ENCODE data around the gene GCNA. TPM values are rescaled to one million over a fixed set of nuclear protein-coding genes. Genes with fewer than 3 reads are reported as not detected.

The GCNA gene
- total RNA-seq, 1 experiment from 2014 or later, result 1.0 TPM

DNA sequence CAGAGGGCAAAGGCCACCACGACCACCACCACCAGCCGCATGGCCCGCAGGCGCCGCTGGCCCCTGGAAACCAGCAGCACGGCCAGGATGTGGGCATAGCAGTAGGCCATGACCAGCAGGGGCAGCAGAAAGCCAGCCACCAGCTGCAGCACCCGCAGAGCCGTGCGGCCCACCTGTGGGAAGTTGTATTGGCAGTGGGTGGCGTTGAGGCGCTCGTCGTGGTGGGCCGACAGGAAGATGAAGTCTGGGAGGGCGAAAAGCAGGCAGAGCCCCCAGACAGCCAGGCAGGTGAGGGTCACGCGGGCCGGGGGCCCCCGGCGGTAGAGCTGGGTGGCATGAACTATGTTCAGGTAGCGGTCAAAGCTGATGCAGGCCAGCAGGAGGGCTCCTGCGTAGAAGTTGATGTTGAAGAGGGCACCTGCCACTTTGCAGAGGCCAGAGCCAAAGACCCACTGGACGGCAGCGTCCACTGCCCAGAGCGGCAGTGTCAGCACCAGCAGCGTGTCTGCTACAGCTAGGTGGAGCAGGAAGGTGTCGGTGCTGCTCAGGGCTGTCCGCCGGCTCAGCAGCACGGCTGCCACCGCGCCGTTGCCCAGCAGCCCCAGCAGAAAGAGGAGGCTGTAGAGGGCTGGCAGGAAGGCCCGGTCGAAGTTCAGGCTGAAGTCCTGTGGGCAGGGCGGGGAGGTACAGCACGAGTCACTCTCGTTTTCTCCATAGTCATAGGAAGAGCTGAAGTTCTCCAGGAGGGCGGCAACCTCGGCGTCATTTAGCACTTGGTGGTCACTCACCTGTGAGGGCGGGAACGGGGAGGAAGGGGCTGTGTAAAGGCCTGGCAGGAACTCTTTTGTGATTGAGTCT is 38.7 kb downstream of the GCNA start (continued):
- TF ChIP-seq, protein P1, sequence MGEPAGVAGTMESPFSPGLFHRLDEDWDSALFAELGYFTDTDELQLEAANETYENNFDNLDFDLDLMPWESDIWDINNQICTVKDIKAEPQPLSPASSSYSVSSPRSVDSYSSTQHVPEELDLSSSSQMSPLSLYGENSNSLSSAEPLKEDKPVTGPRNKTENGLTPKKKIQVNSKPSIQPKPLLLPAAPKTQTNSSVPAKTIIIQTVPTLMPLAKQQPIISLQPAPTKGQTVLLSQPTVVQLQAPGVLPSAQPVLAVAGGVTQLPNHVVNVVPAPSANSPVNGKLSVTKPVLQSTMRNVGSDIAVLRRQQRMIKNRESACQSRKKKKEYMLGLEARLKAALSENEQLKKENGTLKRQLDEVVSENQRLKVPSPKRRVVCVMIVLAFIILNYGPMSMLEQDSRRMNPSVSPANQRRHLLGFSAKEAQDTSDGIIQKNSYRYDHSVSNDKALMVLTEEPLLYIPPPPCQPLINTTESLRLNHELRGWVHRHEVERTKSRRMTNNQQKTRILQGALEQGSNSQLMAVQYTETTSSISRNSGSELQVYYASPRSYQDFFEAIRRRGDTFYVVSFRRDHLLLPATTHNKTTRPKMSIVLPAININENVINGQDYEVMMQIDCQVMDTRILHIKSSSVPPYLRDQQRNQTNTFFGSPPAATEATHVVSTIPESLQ (CRISPR knock-in tag; IDR thresholded peaks at IDR 0.05), result no peak
- TF ChIP-seq FOXP1 (CRISPR knock-in tag; IDR thresholded peaks at IDR 0.05; ENCODE audit: borderline replicate concordance) (no peak), TP53 (CRISPR knock-in tag; IDR thresholded peaks at IDR 0.05) (no peak), KAT7 (CRISPR knock-in tag; IDR thresholded peaks at IDR 0.05; ENCODE audit: borderline replicate concordance) (no peak), ESRRA (CRISPR knock-in tag; IDR thresholded peaks at IDR 0.05; ENCODE audit: borderline replicate concordance) (no peak), GABPB1 (CRISPR knock-in tag; IDR thresholded peaks at IDR 0.05) (no peak), RELA (CRISPR knock-in tag; IDR thresholded peaks at IDR 0.05; ENCODE audit: borderline replicate concordance) (no peak)
- TF ChIP-seq, protein P2, sequence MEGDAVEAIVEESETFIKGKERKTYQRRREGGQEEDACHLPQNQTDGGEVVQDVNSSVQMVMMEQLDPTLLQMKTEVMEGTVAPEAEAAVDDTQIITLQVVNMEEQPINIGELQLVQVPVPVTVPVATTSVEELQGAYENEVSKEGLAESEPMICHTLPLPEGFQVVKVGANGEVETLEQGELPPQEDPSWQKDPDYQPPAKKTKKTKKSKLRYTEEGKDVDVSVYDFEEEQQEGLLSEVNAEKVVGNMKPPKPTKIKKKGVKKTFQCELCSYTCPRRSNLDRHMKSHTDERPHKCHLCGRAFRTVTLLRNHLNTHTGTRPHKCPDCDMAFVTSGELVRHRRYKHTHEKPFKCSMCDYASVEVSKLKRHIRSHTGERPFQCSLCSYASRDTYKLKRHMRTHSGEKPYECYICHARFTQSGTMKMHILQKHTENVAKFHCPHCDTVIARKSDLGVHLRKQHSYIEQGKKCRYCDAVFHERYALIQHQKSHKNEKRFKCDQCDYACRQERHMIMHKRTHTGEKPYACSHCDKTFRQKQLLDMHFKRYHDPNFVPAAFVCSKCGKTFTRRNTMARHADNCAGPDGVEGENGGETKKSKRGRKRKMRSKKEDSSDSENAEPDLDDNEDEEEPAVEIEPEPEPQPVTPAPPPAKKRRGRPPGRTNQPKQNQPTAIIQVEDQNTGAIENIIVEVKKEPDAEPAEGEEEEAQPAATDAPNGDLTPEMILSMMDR (IDR thresholded peaks at IDR 0.05), result no peak

DNA sequence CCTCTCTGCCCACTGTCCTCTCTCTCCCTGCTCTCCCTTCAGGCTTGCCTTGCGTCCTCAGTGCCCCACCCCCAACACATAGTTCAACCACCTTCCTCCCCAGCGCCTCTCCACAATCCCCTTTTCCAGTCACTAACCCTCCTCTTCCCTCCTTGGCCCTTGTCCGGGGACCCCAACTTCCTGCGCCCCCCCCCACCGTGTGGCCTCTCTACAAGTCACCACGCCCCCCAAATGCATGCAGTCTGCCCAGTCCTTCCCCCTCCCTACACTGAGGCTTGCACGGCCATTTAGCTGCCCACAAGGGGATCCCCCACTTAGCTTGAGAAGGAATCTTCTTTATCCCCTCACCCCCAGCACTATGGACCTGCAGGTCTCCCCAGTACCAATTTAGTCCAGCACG is 39.5 kb downstream of the GCNA start:
- CTCF ChIA-PET, result interaction anchor here (0.6 to 1.1 kb wide), 2 partner anchors 34 to 78 kb away, joined by 3 to 4 read pairs; no protein-coding TSS in a partner anchor
- no peak overlapping the region for H3K27ac Mint-ChIP-seq
- H3K4me1 Mint-ChIP-seq, result no peaks in the 10 kb centered on the region; the same call in 1 of the 2 replicates
- H3K36me3 Mint-ChIP-seq, result peaks cover 8% of the 10 kb centered on the region; the same call in 1 of the 2 replicates
- POLR2A ChIA-PET, result no interaction called here
- no peaks in the 10 kb centered on the region for H3K9me3 Mint-ChIP-seq
- no peaks in the 10 kb centered on the region for H3K27me3 Mint-ChIP-seq (ENCODE audit: low read depth)
- DNase-seq (ENCODE audit: low spot score) (no peak), ATAC-seq (no peak)
- no peak overlapping the region for H3K4me3 Mint-ChIP-seq
- TF ChIP-seq, protein P3, sequence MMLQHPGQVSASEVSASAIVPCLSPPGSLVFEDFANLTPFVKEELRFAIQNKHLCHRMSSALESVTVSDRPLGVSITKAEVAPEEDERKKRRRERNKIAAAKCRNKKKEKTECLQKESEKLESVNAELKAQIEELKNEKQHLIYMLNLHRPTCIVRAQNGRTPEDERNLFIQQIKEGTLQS (CRISPR knock-in tag; conservative IDR thresholded peaks at IDR 0.05), result no peak
- TF ChIP-seq ZNF232 (CRISPR knock-in tag; IDR thresholded peaks at IDR 0.05), result no peak
- TF ChIP-seq GRHL2 (CRISPR knock-in tag; IDR thresholded peaks at IDR 0.05; ENCODE audit: insufficient replicate concordance, severe bottlenecking), result no peak
- no peak for TF ChIP-seq JUN (CRISPR knock-in tag; IDR thresholded peaks at IDR 0.05)
- no peak for TF ChIP-seq ZNF138 (CRISPR knock-in tag; conservative IDR thresholded peaks at IDR 0.05)
- TF ChIP-seq ZNF317 (CRISPR knock-in tag; IDR thresholded peaks at IDR 0.05; ENCODE audit: borderline replicate concordance, low read depth), result no peak
- TF ChIP-seq, protein P4, sequence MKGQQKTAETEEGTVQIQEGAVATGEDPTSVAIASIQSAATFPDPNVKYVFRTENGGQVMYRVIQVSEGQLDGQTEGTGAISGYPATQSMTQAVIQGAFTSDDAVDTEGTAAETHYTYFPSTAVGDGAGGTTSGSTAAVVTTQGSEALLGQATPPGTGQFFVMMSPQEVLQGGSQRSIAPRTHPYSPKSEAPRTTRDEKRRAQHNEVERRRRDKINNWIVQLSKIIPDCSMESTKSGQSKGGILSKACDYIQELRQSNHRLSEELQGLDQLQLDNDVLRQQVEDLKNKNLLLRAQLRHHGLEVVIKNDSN (CRISPR knock-in tag; IDR thresholded peaks at IDR 0.05), result no peak
- TF ChIP-seq, protein P5, sequence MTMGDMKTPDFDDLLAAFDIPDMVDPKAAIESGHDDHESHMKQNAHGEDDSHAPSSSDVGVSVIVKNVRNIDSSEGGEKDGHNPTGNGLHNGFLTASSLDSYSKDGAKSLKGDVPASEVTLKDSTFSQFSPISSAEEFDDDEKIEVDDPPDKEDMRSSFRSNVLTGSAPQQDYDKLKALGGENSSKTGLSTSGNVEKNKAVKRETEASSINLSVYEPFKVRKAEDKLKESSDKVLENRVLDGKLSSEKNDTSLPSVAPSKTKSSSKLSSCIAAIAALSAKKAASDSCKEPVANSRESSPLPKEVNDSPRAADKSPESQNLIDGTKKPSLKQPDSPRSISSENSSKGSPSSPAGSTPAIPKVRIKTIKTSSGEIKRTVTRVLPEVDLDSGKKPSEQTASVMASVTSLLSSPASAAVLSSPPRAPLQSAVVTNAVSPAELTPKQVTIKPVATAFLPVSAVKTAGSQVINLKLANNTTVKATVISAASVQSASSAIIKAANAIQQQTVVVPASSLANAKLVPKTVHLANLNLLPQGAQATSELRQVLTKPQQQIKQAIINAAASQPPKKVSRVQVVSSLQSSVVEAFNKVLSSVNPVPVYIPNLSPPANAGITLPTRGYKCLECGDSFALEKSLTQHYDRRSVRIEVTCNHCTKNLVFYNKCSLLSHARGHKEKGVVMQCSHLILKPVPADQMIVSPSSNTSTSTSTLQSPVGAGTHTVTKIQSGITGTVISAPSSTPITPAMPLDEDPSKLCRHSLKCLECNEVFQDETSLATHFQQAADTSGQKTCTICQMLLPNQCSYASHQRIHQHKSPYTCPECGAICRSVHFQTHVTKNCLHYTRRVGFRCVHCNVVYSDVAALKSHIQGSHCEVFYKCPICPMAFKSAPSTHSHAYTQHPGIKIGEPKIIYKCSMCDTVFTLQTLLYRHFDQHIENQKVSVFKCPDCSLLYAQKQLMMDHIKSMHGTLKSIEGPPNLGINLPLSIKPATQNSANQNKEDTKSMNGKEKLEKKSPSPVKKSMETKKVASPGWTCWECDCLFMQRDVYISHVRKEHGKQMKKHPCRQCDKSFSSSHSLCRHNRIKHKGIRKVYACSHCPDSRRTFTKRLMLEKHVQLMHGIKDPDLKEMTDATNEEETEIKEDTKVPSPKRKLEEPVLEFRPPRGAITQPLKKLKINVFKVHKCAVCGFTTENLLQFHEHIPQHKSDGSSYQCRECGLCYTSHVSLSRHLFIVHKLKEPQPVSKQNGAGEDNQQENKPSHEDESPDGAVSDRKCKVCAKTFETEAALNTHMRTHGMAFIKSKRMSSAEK (CRISPR knock-in tag; IDR thresholded peaks at IDR 0.05; ENCODE audit: borderline replicate concordance), result no peak
- TF ChIP-seq RORB (CRISPR knock-in tag; IDR thresholded peaks at IDR 0.05), result no peak
- TF ChIP-seq, protein P6, sequence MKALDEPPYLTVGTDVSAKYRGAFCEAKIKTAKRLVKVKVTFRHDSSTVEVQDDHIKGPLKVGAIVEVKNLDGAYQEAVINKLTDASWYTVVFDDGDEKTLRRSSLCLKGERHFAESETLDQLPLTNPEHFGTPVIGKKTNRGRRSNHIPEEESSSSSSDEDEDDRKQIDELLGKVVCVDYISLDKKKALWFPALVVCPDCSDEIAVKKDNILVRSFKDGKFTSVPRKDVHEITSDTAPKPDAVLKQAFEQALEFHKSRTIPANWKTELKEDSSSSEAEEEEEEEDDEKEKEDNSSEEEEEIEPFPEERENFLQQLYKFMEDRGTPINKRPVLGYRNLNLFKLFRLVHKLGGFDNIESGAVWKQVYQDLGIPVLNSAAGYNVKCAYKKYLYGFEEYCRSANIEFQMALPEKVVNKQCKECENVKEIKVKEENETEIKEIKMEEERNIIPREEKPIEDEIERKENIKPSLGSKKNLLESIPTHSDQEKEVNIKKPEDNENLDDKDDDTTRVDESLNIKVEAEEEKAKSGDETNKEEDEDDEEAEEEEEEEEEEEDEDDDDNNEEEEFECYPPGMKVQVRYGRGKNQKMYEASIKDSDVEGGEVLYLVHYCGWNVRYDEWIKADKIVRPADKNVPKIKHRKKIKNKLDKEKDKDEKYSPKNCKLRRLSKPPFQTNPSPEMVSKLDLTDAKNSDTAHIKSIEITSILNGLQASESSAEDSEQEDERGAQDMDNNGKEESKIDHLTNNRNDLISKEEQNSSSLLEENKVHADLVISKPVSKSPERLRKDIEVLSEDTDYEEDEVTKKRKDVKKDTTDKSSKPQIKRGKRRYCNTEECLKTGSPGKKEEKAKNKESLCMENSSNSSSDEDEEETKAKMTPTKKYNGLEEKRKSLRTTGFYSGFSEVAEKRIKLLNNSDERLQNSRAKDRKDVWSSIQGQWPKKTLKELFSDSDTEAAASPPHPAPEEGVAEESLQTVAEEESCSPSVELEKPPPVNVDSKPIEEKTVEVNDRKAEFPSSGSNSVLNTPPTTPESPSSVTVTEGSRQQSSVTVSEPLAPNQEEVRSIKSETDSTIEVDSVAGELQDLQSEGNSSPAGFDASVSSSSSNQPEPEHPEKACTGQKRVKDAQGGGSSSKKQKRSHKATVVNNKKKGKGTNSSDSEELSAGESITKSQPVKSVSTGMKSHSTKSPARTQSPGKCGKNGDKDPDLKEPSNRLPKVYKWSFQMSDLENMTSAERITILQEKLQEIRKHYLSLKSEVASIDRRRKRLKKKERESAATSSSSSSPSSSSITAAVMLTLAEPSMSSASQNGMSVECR (CRISPR knock-in tag; IDR thresholded peaks at IDR 0.05; ENCODE audit: borderline replicate concordance), result no peak
- no peak for TF ChIP-seq CBFB (CRISPR knock-in tag; IDR thresholded peaks at IDR 0.05; ENCODE audit: low read depth)
- no peak for TF ChIP-seq ZNF423 (CRISPR knock-in tag; IDR thresholded peaks at IDR 0.05)
- TF ChIP-seq ETV6 (CRISPR knock-in tag; IDR thresholded peaks at IDR 0.05), result no peak
- TF ChIP-seq TP53 (CRISPR knock-in tag; IDR thresholded peaks at IDR 0.05), result no peak

All from WTC11 (cell line).